Stimulated activated naive CD8-positive, alpha-beta T cell treated with anti-CD3 and anti-CD28 coated beads, Interleukin-15, amount 100 ng/mL, for 72 hours (primary cell): ENCODE results near the gene MOGAT3.
A peak's percentile ranks its signal among the peaks of the same experiment; 100 is the strongest.

Experiments used
- ATAC-seq: fragments of 150-1000 bp; cut with Tn5 transposase; 2 replicates; pipeline ENCODE4 v1.10.0; 2021; ENCODE audit warnings: mild to moderate bottlenecking, moderate library complexity
- DNase-seq, 2 donors: peaks; one replicate each; pipeline ENCODE4 v3.0.0; 2021 to 2022
- H3K27ac Mint-ChIP-seq, 2 donors: one replicate each; pipeline ENCODE4 v1.8.0; 2022; ENCODE audit warnings: mild to moderate bottlenecking in 2 of 2, mixed read lengths in 2 of 2, moderate library complexity in 2 of 2
- H3K27me3 Mint-ChIP-seq: one replicate; pipeline ENCODE4 v1.8.0; 2022; ENCODE audit warnings: mixed read lengths
- H3K4me1 Mint-ChIP-seq: one replicate; pipeline ENCODE4 v1.8.0; 2022; ENCODE audit warnings: mild to moderate bottlenecking, mixed read lengths
- H3K4me3 Mint-ChIP-seq, 2 donors: one replicate each; pipeline ENCODE4 v1.8.0; 2022; ENCODE audit warnings: mild to moderate bottlenecking in 2 of 2, mixed read lengths in 2 of 2, moderate library complexity in 1 of 2
- H3K9me3 Mint-ChIP-seq, 2 donors: one replicate each; pipeline ENCODE4 v1.8.0; 2022; ENCODE audit warnings: mixed read lengths in 2 of 2

MOGAT3 gene

GRCh38 chr7:101237206-101238067 is 36.6 kb upstream of the MOGAT3 start, which contains the start of gene CLDN15:
TSS of gene CLDN15 (minus strand) at chr7:101237802. CDS start at chr7:101237581, 221 bp downstream.
- Mint-ChIP-seq H3K4me1 (peaks cover 11% of the 10 kb centered on the region), H3K27me3 (no peaks in the 10 kb centered on the region), H3K9me3 (no peaks in the 10 kb centered on the region), H3K4me3 (no peak within 1 kb of the TSS), H3K27ac (peak within 1 kb of the TSS; percentile 69 to 94)
- DNase-seq (no peak), ATAC-seq (no peak)

GRCh38 chr7:101236292-101236835 is 35.5 kb upstream of the MOGAT3 start:
- ATAC-seq: peak; percentile 10
- Mint-ChIP-seq H3K4me3 (no peak overlapping the region), H3K27ac (no peak overlapping the region)

GRCh38 chr7:101235522-101235921 is 34.7 kb upstream of the MOGAT3 start:
- Mint-ChIP-seq H3K9me3 (no peaks in the 10 kb centered on the region), H3K4me1 (peaks cover 10% of the 10 kb centered on the region), H3K27me3 (no peaks in the 10 kb centered on the region), H3K27ac (peak overlapping the region in 1 of 2 donors; percentile 82), H3K4me3 (no peak overlapping the region)
- no peak for ATAC-seq
- DNase-seq: no peak

More at GRCh38 chr7:101236292-101236835, 35.5 kb upstream of the MOGAT3 start:
- no peaks in the 10 kb centered on the region for H3K27me3 Mint-ChIP-seq
- no peaks in the 10 kb centered on the region for H3K9me3 Mint-ChIP-seq
- no peak for DNase-seq
- peaks cover 11% of the 10 kb centered on the region for H3K4me1 Mint-ChIP-seq

GRCh38 chr7:101235050-101235449 is 34.2 kb upstream of the MOGAT3 start:
- no peaks in the 10 kb centered on the region for H3K9me3 Mint-ChIP-seq
- H3K27me3 Mint-ChIP-seq: no peaks in the 10 kb centered on the region
- H3K4me3 Mint-ChIP-seq: no peak overlapping the region
- no peak for ATAC-seq
- peak overlapping the region in 1 of 2 donors; percentile 82 for H3K27ac Mint-ChIP-seq
- peaks cover 12% of the 10 kb centered on the region for H3K4me1 Mint-ChIP-seq
- no peak for DNase-seq

- Mint-ChIP-seq H3K4me3 (no peak overlapping the region), H3K27ac (peak overlapping the region in 1 of 2 donors; percentile 82), H3K4me1 (peaks cover 12% of the 10 kb centered on the region), H3K27me3 (no peaks in the 10 kb centered on the region), H3K9me3 (no peaks in the 10 kb centered on the region)
- ATAC-seq (no peak), DNase-seq (no peak)
Observed at GRCh38 chr7:101234636-101235035, 33.8 kb upstream of the MOGAT3 start.

GRCh38 chr7:101233907-101234547 is 33.2 kb upstream of the MOGAT3 start:
- Mint-ChIP-seq H3K4me3 (no peak overlapping the region), H3K9me3 (no peaks in the 10 kb centered on the region), H3K4me1 (peaks cover 11% of the 10 kb centered on the region), H3K27ac (peak overlapping the region in 1 of 2 donors; percentile 82), H3K27me3 (no peaks in the 10 kb centered on the region)
- DNase-seq: no peak
- ATAC-seq: no peak

- Mint-ChIP-seq H3K4me3 (no peak overlapping the region), H3K9me3 (no peaks in the 10 kb centered on the region), H3K27me3 (no peaks in the 10 kb centered on the region), H3K4me1 (peaks cover 7% of the 10 kb centered on the region), H3K27ac (no peak overlapping the region)
- DNase-seq (no peak), ATAC-seq (peak; percentile 41)
Observed at GRCh38 chr7:101232141-101232850, 31.5 kb upstream of the MOGAT3 start.

- Mint-ChIP-seq H3K27ac (peak overlapping the region in 1 of 2 donors; percentile 55), H3K27me3 (no peaks in the 10 kb centered on the region), H3K4me3 (peak overlapping the region in 1 of 2 donors; percentile 14), H3K9me3 (no peaks in the 10 kb centered on the region), H3K4me1 (peaks cover 7% of the 10 kb centered on the region)
- DNase-seq (no peak), ATAC-seq (no peak)
Observed at GRCh38 chr7:101231644-101232043, 30.8 kb upstream of the MOGAT3 start.

GRCh38 chr7:101226721-101227120 is 25.9 kb upstream of the MOGAT3 start:
- Mint-ChIP-seq H3K4me1 (peaks cover 11% of the 10 kb centered on the region), H3K27ac (no peak overlapping the region), H3K27me3 (no peaks in the 10 kb centered on the region), H3K4me3 (no peak overlapping the region), H3K9me3 (no peaks in the 10 kb centered on the region)
- no peak for DNase-seq
- no peak for ATAC-seq

- Mint-ChIP-seq H3K4me1 (peaks cover 19% of the 10 kb centered on the region), H3K27ac (no peak overlapping the region), H3K4me3 (no peak overlapping the region), H3K27me3 (no peaks in the 10 kb centered on the region), H3K9me3 (no peaks in the 10 kb centered on the region)
- DNase-seq: no peak
- ATAC-seq: no peak
Observed at GRCh38 chr7:101225650-101226049, 24.8 kb upstream of the MOGAT3 start.

- Mint-ChIP-seq H3K27me3 (no peaks in the 10 kb centered on the region), H3K9me3 (no peaks in the 10 kb centered on the region), H3K4me1 (peaks cover 34% of the 10 kb centered on the region), H3K4me3 (no peak overlapping the region), H3K27ac (no peak overlapping the region)
- no peak for DNase-seq
- no peak for ATAC-seq
Observed at GRCh38 chr7:101223528-101223927, 22.7 kb upstream of the MOGAT3 start.

GRCh38 chr7:101222275-101222830 is 21.5 kb upstream of the MOGAT3 start:
- ATAC-seq (no peak), DNase-seq (no peak)
- no peak overlapping the region for H3K27ac Mint-ChIP-seq
- no peaks in the 10 kb centered on the region for H3K9me3 Mint-ChIP-seq
- H3K4me1 Mint-ChIP-seq: peaks cover 37% of the 10 kb centered on the region
- no peaks in the 10 kb centered on the region for H3K27me3 Mint-ChIP-seq
- no peak overlapping the region for H3K4me3 Mint-ChIP-seq

- no peaks in the 10 kb centered on the region for H3K27me3 Mint-ChIP-seq
- ATAC-seq: no peak
- H3K27ac Mint-ChIP-seq: peak overlapping the region in 1 of 2 donors; percentile 61
- no peak overlapping the region for H3K4me3 Mint-ChIP-seq
- H3K4me1 Mint-ChIP-seq: peaks cover 53% of the 10 kb centered on the region
- no peak for DNase-seq
- H3K9me3 Mint-ChIP-seq: no peaks in the 10 kb centered on the region
Observed at GRCh38 chr7:101220295-101220694, 19.5 kb upstream of the MOGAT3 start.

- peak overlapping the region; percentile 90 to 96 for H3K4me3 Mint-ChIP-seq
- no peaks in the 10 kb centered on the region for H3K9me3 Mint-ChIP-seq
- ATAC-seq (peak; percentile 19), DNase-seq (no peak)
- peak overlapping the region; percentile 91 to 96 for H3K27ac Mint-ChIP-seq
- peaks cover 53% of the 10 kb centered on the region for H3K4me1 Mint-ChIP-seq
- H3K27me3 Mint-ChIP-seq: no peaks in the 10 kb centered on the region
Observed at GRCh38 chr7:101218236-101219125, 17.6 kb upstream of the MOGAT3 start.
